Fibroblast of pulmonary artery (primary cell): ENCODE measurements around the gene GDF10.

Experiments used
- DNase-seq: peaks from one replicate; pipeline ENCODE4 v3.0.0-alpha.2; 2010; ENCODE audit warnings: low read depth
- H3K4me3 ChIP-seq: replicated peaks from 2 replicates; pipeline ENCODE4 v1.5.1; 2011; ENCODE audit warnings: low read depth, mild to moderate bottlenecking, control low read depth, low read length, moderate library complexity
- TF ChIP-seq, protein P1 (sequence below): IDR thresholded peaks from 2 replicates; pipeline ENCODE4 v1.5.1; 2011; ENCODE audit warnings: mild to moderate bottlenecking, control low read depth, low read length, inconsistent platforms; ENCODE audit errors: missing control alignments

Gene GDF10

DNA sequence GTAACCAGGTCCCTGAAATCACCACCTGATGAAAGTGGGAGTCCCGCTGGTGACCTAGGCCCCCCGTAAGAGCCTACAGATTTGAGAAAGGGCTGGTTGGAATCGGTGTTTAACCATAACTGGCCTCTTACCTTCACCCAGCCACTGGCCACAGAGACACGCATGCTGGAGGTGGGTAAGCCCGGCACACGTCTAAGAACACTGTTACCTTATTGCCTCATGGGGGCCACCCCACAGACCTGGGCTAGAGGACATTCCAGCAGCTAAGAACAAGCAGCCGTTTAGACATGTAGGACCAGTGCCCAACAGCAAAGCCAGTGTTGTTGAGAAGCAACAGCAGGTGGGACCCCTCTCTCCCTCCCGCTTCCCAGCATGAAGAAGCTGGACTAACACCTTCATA lies 19.8 kb downstream of the GDF10 start:
- no peak overlapping the region for H3K4me3 ChIP-seq
- TF ChIP-seq, protein P1, sequence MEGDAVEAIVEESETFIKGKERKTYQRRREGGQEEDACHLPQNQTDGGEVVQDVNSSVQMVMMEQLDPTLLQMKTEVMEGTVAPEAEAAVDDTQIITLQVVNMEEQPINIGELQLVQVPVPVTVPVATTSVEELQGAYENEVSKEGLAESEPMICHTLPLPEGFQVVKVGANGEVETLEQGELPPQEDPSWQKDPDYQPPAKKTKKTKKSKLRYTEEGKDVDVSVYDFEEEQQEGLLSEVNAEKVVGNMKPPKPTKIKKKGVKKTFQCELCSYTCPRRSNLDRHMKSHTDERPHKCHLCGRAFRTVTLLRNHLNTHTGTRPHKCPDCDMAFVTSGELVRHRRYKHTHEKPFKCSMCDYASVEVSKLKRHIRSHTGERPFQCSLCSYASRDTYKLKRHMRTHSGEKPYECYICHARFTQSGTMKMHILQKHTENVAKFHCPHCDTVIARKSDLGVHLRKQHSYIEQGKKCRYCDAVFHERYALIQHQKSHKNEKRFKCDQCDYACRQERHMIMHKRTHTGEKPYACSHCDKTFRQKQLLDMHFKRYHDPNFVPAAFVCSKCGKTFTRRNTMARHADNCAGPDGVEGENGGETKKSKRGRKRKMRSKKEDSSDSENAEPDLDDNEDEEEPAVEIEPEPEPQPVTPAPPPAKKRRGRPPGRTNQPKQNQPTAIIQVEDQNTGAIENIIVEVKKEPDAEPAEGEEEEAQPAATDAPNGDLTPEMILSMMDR: no peak
- DNase-seq: no peak

DNA sequence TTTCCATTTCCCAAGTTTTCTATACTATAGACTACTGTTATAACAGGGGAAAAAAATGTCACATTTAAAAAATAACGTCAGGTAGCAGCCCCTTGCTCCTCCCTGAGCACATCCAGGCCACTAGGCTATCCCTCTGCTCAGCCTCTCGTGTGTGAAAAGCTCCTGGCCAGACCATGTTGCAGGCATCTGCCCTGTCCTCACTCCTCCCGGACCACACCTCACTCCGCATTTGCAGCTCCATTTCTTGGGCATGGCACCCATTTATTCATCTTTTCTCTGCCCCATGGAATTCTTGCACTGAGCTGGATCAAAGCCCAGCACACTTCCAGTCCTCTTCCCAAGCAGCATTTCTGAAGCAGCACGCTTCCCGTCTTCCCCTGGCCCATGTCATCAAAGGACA lies 20.8 kb downstream of the GDF10 start:
- no peak overlapping the region for H3K4me3 ChIP-seq
- no peak for DNase-seq
- TF ChIP-seq, protein P1: no peak

DNA sequence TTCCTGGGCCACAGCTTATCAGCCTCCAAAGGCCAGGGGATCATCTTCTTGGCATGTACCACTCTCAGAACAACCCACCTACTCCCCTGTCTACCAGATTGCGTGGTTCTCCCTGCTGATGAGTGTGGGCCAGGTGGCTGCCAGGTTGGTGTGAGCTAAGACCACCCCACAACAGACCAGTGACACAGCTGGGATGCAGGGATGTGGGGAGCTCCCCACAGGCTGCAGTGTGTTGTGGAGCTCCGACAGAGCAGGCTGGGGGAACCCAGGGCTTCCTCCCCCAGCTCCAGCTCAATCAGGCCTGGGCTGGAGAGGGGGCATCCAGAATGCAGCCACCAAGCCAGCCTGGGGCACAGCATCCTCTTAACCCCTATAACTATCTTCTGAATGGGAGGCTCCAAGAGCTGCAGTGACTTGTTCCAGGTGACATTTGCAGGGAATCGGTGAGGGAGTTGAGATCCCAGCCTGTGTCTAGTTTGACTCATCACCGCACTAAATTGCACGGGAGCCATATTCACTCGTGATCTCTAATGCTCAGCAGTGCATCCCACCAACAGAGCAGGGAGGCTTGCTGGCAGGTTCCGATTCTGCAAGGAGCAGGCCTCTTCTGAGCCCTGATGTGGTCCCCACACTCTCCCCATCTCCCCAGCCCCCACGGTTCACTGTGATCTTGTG lies 21.7 kb downstream of the GDF10 start:
- no peak for DNase-seq
- H3K4me3 ChIP-seq: no peak overlapping the region
- TF ChIP-seq, protein P1: no peak

DNA sequence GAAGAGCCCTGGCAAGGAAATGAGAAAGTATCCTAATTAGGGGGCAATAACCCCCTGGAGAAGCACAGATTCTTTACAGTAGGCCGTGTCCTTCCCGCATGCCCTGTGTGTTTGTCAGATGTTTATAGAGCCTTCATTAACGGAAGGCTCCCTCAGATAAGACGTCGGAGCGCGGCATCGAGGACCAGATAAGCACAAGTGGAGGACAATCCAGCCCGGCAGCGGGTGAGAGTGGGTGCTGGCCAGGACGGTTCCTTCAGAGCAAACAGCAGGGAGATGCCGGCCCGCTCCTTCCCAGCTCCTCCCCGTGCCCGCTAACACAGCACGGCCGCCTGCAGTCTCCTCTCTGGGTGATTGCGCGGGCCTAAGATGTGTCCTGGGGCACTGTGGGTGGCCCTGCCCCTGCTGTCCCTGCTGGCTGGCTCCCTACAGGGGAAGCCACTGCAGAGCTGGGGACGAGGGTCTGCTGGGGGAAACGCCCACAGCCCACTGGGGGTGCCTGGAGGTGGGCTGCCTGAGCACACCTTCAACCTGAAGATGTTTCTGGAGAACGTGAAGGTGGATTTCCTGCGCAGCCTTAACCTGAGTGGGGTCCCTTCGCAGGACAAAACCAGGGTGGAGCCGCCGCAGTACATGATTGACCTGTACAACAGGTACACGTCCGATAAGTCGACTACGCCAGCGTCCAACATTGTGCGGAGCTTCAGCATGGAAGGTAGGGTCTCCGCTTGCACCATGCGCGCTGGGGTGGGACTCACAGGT lies 22.5 kb downstream of the GDF10 start, which contains the start of gene GDF2:
Gene GDF2 (plus strand): TSS at position 155 of the 762 bp plus-strand sequence. CDS start 215 bp downstream, at position 370.
- H3K4me3 ChIP-seq: no peak within 1 kb of the TSS
- DNase-seq: no peak
- TF ChIP-seq, protein P1: no peak

DNA sequence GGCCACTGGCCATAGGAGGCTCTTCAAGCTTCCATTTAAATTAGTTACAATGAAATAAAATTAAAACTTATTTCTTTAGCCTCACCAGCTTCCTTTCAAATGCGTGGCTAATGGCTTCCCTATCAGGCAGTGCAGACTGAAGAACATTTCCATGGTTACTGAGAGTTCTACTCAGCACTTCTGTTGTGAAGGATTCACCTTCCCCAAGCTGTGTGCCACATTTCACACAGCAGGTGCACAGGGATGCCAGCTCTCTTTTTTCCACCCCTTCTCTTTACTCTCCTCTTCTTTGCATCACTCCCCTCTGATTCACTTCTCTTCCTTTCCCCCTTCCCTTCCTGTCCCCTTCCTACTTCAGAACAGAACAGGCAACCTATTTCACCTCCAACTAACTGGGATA lies 23.1 kb downstream of the GDF10 start:
- TF ChIP-seq, protein P1: no peak
- H3K4me3 ChIP-seq: no peak overlapping the region
- DNase-seq: no peak

DNA sequence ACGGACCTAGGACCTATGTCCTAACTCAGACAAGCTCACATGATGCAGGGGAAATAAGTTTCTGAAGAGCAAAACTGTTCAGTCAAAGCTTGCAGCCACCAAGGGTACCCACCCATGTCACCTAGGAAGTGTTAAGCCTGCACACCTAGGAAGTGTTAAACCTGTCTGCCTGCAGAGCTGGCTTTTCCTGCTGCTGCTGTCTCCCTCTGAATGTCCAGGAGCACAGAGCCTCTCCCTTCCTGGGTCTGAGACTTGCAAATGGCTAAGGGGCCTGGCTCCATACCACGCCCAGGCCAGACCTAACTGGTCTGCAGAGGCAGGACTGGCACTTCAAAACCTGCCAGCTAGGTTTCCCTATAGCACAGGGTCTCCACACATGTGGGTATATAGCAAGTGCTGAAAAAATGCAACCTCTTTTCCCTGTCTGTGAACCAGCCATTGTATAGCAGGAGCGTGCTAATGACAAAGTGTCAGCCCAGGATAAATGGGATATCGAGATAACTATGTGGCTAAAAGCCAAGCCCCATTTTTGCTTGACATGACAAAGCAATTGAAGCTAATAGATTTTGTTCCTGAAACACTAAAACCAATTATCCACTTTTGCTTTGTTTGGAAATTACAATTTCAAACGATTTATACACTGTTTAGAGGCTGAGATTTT lies 23.8 kb downstream of the GDF10 start:
- no peak for DNase-seq
- TF ChIP-seq, protein P1: no peak
- H3K4me3 ChIP-seq: no peak overlapping the region
